Natural killer cell (primary cell): Measurements from ENCODE around the gene WDR88. TPM values are rescaled to one million over a fixed set of nuclear protein-coding genes. Genes with fewer than 3 reads are reported as not detected.
A peak's percentile ranks its signal among the peaks of the same experiment; 100 is the strongest.

Experiments
- ATAC-seq, 3 donors: fragments of 150-1000 bp in 2 of 3; fragments of 200-7000 bp in 1 of 3; cut with Tn5 transposase; 1 replicate in 1 of 3; 2 replicates in 2 of 3; pipeline ENCODE4 v1.10.0; 2021; ENCODE audit warnings: mild to moderate bottlenecking in 2 of 3, moderate library complexity in 2 of 3
- DNase-seq, 2 donors: peaks; one replicate each; pipeline versions ENCODE4 v3.0.0 to v3.0.0-alpha.2; 2013 to 2021; ENCODE audit warnings: mixed read lengths in 1 of 2
- H3K27ac ChIP-seq: one replicate; pipeline ENCODE4 v1.5.1; 2013; ENCODE audit warnings: mild to moderate bottlenecking, low read length
- H3K27me3 ChIP-seq: one replicate; pipeline ENCODE4 v1.6.1; 2013; ENCODE audit warnings: low read length; ENCODE audit not compliant: control insufficient read depth, insufficient read depth
- H3K36me3 ChIP-seq: one replicate; pipeline ENCODE4 v1.6.1; 2013; ENCODE audit warnings: low read length; ENCODE audit not compliant: control insufficient read depth, insufficient read depth
- H3K4me1 ChIP-seq: one replicate; pipeline ENCODE4 v1.6.1; 2013; ENCODE audit warnings: low read length; ENCODE audit not compliant: control insufficient read depth, insufficient read depth
- H3K4me3 ChIP-seq: one replicate; pipeline ENCODE4 v1.5.1; 2013; ENCODE audit warnings: low read length
- H3K9me3 ChIP-seq: one replicate; pipeline ENCODE4 v1.6.1; 2013; ENCODE audit warnings: low read length; ENCODE audit not compliant: control insufficient read depth, insufficient read depth
- H3K27ac Mint-ChIP-seq, 2 donors: one replicate each; pipeline ENCODE4 v1.8.0; 2022; ENCODE audit warnings: mild to moderate bottlenecking in 2 of 2, mixed read lengths in 2 of 2, moderate library complexity in 1 of 2
- H3K27me3 Mint-ChIP-seq, 2 donors: one replicate each; pipeline ENCODE4 v1.8.0; 2022; ENCODE audit warnings: low read depth in 2 of 2, mixed read lengths in 2 of 2
- H3K36me3 Mint-ChIP-seq: one replicate; pipeline ENCODE4 v1.8.0; 2022; ENCODE audit warnings: mixed read lengths
- H3K4me1 Mint-ChIP-seq, 2 donors: one replicate each; pipeline ENCODE4 v1.8.0; 2022; ENCODE audit warnings: mixed read lengths in 2 of 2
- H3K4me3 Mint-ChIP-seq: one replicate; pipeline ENCODE4 v1.8.0; 2022; ENCODE audit warnings: mild to moderate bottlenecking, moderate library complexity, mixed read lengths
- H3K9me3 Mint-ChIP-seq, 2 donors: one replicate each; pipeline ENCODE4 v1.8.0; 2022; ENCODE audit warnings: mixed read lengths in 2 of 2
- WGBS: methylation state at CpG from one replicate; pipeline ENCODE4 v1.1.7; 2013; ENCODE audit warnings: missing lambda C conversion rate; ENCODE audit not compliant: insufficient coverage; 5-methylcytosine and 5-hydroxymethylcytosine counted together
- intact Hi-C: fragments of 100-400 bp; cut with micrococcal nuclease; formaldehyde crosslinking; loops from one replicate; pipeline ENCODE4 v1.14.2; 2022
- total RNA-seq, 4 donors: library from RNA; stranded (reverse); fragments of 120-200 nt in 1 of 4; gene quantifications; one replicate each; pipeline versions ENCODE4 v1.2.3 to v1.2.4, GENCODE V29; 2013 to 2022
- TF ChIP-seq, protein P1 (sequence below): fragments of 200-600 bp; IDR thresholded peaks from one replicate; pipeline ENCODE4 v1.8.0; 2022; ENCODE audit warnings: antibody characterized with exemption

Gene WDR88
- total RNA-seq, 3 donors from 2014 or later (not counting 1 experiment from before 2014, with no cell fraction given): not detected

DNA sequence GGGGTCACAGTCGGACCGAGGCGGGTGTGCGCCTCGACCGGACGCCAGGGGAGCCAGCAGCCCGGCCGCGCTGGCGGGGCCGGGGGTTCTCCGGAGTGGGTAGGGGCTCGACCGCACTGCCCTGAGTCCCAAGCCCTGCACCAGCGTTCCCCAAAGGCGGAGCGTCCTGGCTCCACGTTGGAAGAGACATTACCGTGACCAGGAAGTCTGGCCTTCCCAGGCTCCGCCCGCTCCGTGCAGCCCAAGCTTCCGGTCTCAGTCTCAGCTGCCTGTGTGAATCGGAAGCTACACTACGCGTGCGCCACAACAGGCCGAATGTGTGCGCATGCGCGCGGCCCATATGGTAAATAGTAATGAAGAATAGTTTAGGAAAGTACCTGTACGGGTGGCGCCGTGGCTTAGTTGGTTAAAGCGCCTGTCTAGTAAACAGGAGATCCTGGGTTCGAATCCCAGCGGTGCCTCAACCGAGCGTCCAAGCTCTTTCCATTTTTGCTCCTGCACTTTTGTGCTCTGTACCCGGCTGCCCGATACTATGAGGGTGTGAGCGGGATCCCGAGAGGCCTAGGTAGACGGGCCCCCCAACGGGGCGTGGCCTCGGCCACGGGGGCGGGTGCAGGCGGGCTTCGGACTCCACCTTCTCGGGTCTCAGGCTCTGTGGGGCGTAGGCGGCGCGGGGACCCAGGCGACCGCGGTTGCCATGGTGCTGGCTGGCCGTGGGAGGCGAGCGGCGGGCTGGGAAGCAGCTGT is 44.9 kb downstream of the WDR88 start:
- no peaks in the 10 kb centered on the region for H3K9me3 ChIP-seq
- WGBS: under 1% methylated on average over 65 of the region's 65 CpGs
- H3K9me3 Mint-ChIP-seq: no peaks in the 10 kb centered on the region
- H3K4me1 Mint-ChIP-seq: peaks cover 48 to 57% of the 10 kb centered on the region in 2 donors
- H3K36me3 Mint-ChIP-seq: peaks cover 7% of the 10 kb centered on the region
- peak overlapping the region; percentile 86 for H3K27ac ChIP-seq
- ATAC-seq (peak; percentile 71 to 88 (median 74)), DNase-seq (peak; percentile 93 to 97)
- TF ChIP-seq, protein P1, sequence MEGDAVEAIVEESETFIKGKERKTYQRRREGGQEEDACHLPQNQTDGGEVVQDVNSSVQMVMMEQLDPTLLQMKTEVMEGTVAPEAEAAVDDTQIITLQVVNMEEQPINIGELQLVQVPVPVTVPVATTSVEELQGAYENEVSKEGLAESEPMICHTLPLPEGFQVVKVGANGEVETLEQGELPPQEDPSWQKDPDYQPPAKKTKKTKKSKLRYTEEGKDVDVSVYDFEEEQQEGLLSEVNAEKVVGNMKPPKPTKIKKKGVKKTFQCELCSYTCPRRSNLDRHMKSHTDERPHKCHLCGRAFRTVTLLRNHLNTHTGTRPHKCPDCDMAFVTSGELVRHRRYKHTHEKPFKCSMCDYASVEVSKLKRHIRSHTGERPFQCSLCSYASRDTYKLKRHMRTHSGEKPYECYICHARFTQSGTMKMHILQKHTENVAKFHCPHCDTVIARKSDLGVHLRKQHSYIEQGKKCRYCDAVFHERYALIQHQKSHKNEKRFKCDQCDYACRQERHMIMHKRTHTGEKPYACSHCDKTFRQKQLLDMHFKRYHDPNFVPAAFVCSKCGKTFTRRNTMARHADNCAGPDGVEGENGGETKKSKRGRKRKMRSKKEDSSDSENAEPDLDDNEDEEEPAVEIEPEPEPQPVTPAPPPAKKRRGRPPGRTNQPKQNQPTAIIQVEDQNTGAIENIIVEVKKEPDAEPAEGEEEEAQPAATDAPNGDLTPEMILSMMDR: no peak
- peak overlapping the region; percentile 100 for H3K27ac Mint-ChIP-seq
- H3K27me3 ChIP-seq: no peaks in the 10 kb centered on the region
- peak overlapping the region; percentile 100 for H3K4me3 Mint-ChIP-seq
- intact Hi-C loops: loop anchor here (1.0 to 2.0 kb wide), 2 partner anchors 96 to 196 kb away; partner anchors contain the start of genes CEBPG and GPATCH1
- peaks cover 39% of the 10 kb centered on the region for H3K4me1 ChIP-seq
- peak overlapping the region; percentile 85 for H3K4me3 ChIP-seq
- no peaks in the 10 kb centered on the region for H3K36me3 ChIP-seq
- H3K27me3 Mint-ChIP-seq: peaks cover 5 to 6% of the 10 kb centered on the region in 2 donors

DNA sequence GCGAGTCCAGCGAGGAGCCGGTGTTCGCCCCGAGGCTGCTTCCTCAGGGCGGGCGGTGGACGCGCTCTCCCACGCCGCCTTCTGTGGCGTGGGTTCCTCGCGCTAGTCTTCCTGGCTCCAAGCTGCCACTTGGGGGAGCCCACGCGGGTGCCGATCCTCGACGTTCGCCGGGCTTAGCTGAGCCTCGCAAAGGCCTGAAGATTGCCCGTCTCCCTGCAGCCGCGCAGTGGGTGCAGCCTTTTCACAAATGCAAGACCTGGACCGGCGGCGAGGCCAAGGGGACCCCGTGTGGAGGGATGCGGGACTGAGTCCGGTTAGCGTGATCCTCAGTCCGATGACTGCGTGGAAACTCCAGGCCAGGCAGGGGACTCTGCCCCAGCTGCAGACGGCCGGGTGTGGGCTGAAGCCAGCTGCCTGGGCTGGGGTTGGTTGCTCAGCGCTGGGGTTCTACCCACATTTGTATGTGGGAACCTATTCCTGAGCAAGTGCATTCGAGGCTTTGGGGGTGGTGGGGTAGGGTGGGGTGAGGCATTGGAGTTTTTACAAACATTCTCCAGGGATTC is 45.6 kb downstream of the WDR88 start:
- TF ChIP-seq, protein P1: peak; percentile 72
- intact Hi-C loops: loop anchor here (1.0 to 2.0 kb wide), 2 partner anchors 97 to 196 kb away; partner anchors contain the start of genes CEBPG and GPATCH1
- H3K27ac Mint-ChIP-seq: peak overlapping the region; percentile 100
- H3K4me1 Mint-ChIP-seq: peaks cover 43 to 51% of the 10 kb centered on the region in 2 donors
- peak overlapping the region; percentile 85 for H3K4me3 ChIP-seq
- H3K36me3 ChIP-seq: no peaks in the 10 kb centered on the region
- H3K27ac ChIP-seq: peak overlapping the region; percentile 86
- WGBS: under 1% methylated on average over 38 of the region's 38 CpGs
- H3K27me3 Mint-ChIP-seq: peaks cover 5 to 6% of the 10 kb centered on the region in 2 donors
- no peaks in the 10 kb centered on the region for H3K9me3 Mint-ChIP-seq
- ATAC-seq (peak; percentile 68 to 84 (median 69)), DNase-seq (peak in 1 of 2 donors; percentile 93)
- H3K4me3 Mint-ChIP-seq: peak overlapping the region; percentile 100
- H3K9me3 ChIP-seq: no peaks in the 10 kb centered on the region
- no peaks in the 10 kb centered on the region for H3K27me3 ChIP-seq
- H3K36me3 Mint-ChIP-seq: peaks cover 7% of the 10 kb centered on the region
- peaks cover 39% of the 10 kb centered on the region for H3K4me1 ChIP-seq

DNA sequence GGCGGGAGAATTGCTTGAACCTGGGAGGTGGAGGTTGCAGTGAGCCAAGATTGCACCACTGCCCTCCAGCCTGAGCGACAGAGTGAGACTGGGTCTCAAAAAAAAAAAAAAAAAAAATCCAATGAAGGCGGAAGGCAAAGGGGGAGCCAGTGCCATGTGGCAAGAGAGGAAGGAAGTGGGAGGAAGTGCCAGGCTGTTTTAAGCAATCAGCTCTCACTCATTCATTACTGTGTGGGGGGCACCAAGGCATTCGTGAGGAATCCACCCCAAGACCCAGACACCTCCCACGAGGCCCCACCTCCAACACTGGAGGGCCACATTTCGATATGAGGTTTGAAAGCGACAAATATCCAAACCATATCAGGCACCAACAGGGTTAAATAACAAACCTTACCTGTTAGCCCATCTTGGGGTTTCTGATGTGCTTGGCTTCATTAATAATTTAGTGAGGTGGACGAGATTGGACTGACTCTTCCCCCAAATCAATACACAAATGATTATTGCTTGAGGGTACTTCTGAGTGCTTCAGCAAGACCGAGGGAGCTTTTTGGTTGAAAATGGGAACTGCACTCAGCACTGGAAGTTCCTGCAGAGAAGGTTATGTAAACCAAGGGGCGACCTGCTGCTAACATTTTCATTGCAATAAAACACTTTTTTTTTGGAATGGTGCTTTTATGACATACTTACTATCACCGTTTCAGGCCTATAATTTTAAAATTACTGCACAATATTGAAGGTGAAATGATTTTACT is 54.7 kb downstream of the WDR88 start:
- no peak overlapping the region for H3K4me3 ChIP-seq
- Mint-ChIP-seq H3K4me1 (peaks cover 10 to 13% of the 10 kb centered on the region in 2 donors), H3K27me3 (peaks cover 14 to 17% of the 10 kb centered on the region in 2 donors), H3K36me3 (no peaks in the 10 kb centered on the region), H3K9me3 (no peaks in the 10 kb centered on the region), H3K27ac (no peak overlapping the region), H3K4me3 (peak overlapping the region; percentile 59)
- H3K9me3 ChIP-seq: no peaks in the 10 kb centered on the region
- no peak overlapping the region for H3K27ac ChIP-seq
- ATAC-seq: peak in 2 of 3 donors; percentile 54
- DNase-seq: no peak
- no peaks in the 10 kb centered on the region for H3K36me3 ChIP-seq
- 13% methylated on average over 6 of the region's 11 CpGs for WGBS
- no peaks in the 10 kb centered on the region for H3K27me3 ChIP-seq
- intact Hi-C loops: no loop called here
- TF ChIP-seq, protein P1: no peak
- peaks cover 14% of the 10 kb centered on the region for H3K4me1 ChIP-seq
